HG03521 (cell line): ENCODE data around the gene ABLIM3.

Experiments used
- ATAC-seq: cut with Tn5 transposase; IDR thresholded peaks from one replicate; pipeline ENCODE4 v1.9.1; 2021; ENCODE audit warnings: mild to moderate bottlenecking, moderate library complexity; ENCODE audit not compliant: unreplicated experiment

ABLIM3 gene

GRCh38 chr5:149156435-149157083, 15.3 kb downstream of the ABLIM3 start:
- ATAC-seq = no peak

- no peak for ATAC-seq
Observed at GRCh38 chr5:149157330-149157729, 16.0 kb downstream of the ABLIM3 start.

GRCh38 chr5:149160291-149160787, 19.0 kb downstream of the ABLIM3 start:
- ATAC-seq = no peak

GRCh38 chr5:149161026-149161687, 19.9 kb downstream of the ABLIM3 start:
- no peak for ATAC-seq

- ATAC-seq = no peak
Observed at GRCh38 chr5:149161850-149162249, 20.6 kb downstream of the ABLIM3 start.

- ATAC-seq = peak; percentile 65
Observed at GRCh38 chr5:149162401-149163084, 21.2 kb downstream of the ABLIM3 start.

GRCh38 chr5:149164731-149165130, 23.4 kb downstream of the ABLIM3 start:
- no peak for ATAC-seq

- ATAC-seq = no peak
Observed at GRCh38 chr5:149166128-149166527, 24.8 kb downstream of the ABLIM3 start.

GRCh38 chr5:149166591-149167100, 25.4 kb downstream of the ABLIM3 start:
- ATAC-seq = no peak

GRCh38 chr5:149168276-149168906, 27.1 kb downstream of the ABLIM3 start:
- ATAC-seq = no peak

GRCh38 chr5:149170299-149170698, 29.0 kb downstream of the ABLIM3 start:
- no peak for ATAC-seq

GRCh38 chr5:149172261-149172660, 31.0 kb downstream of the ABLIM3 start:
- ATAC-seq = no peak

GRCh38 chr5:149172709-149173505, 31.6 kb downstream of the ABLIM3 start:
- ATAC-seq = no peak

GRCh38 chr5:149174847-149175234, 33.5 kb downstream of the ABLIM3 start:
- no peak for ATAC-seq

GRCh38 chr5:149175346-149176105, 34.2 kb downstream of the ABLIM3 start:
- ATAC-seq = no peak

- no peak for ATAC-seq
Observed at GRCh38 chr5:149177339-149177843, 36.1 kb downstream of the ABLIM3 start.

GRCh38 chr5:149177911-149178565, 36.7 kb downstream of the ABLIM3 start:
- no peak for ATAC-seq

- ATAC-seq = no peak
Observed at GRCh38 chr5:149181732-149182131, 40.4 kb downstream of the ABLIM3 start.

- ATAC-seq = no peak
Observed at GRCh38 chr5:149182241-149182640, 40.9 kb downstream of the ABLIM3 start.
